Measurements from ENCODE around the gene CT47A1. TPM values are rescaled to one million over a fixed set of nuclear protein-coding genes. Genes with fewer than 3 reads are reported as not detected.

The CT47A1 gene
- total RNA-seq, 1 donor from 2014 or later, result not detected

Other genes starting within 250 kb of the CT47A1 start
- not detected in 2 replicates for gene CT47B1, start 109.9 kb downstream of the CT47A1 start, total RNA-seq
- not detected in 2 replicates for gene CT47A11, start 48.6 kb downstream of the CT47A1 start, total RNA-seq
- not detected in 2 replicates for gene CT47A10, start 43.7 kb downstream of the CT47A1 start, total RNA-seq
- gene CT47A9, start 38.9 kb downstream of the CT47A1 start, total RNA-seq, result not detected in 2 replicates
- gene CT47A8, start 34.0 kb downstream of the CT47A1 start, total RNA-seq, result not detected in 2 replicates
- not detected in 2 replicates for gene CT47A7, start 29.2 kb downstream of the CT47A1 start, total RNA-seq
- gene CT47A6, start 24.3 kb downstream of the CT47A1 start, total RNA-seq, result not detected in 2 replicates
- not detected in 2 replicates for gene CT47A5, start 19.4 kb downstream of the CT47A1 start, total RNA-seq
- not detected in 2 replicates for gene CT47A4, start 14.6 kb downstream of the CT47A1 start, total RNA-seq
- not detected in 2 replicates for gene CT47A3, start 9.7 kb downstream of the CT47A1 start, total RNA-seq
- not detected in 2 replicates for gene CT47A2, start 4.8 kb downstream of the CT47A1 start, total RNA-seq
- gene GLUD2, start 61.9 kb upstream of the CT47A1 start, total RNA-seq, result 0.51 and 0.53 TPM in 2 replicates

Measured in bronchial epithelial cell (primary cell).